Activated naive CD4-positive, alpha-beta T cell treated with anti-CD3 and anti-CD28 coated beads, Interleukin-2, amount 50 U/mL, for 72 hours (primary cell): ENCODE measurements around the gene CHIC1. TPM values are rescaled to one million over a fixed set of nuclear protein-coding genes. Genes with fewer than 3 reads are reported as not detected.
"Not testable (repeated sequence)": the region's sequence is repeated elsewhere in the genome, so short reads cannot be mapped to it uniquely, and the experiment has no call there.

ENCODE experiments used
- ATAC-seq, 2 donors: fragments of 150-1000 bp; cut with Tn5 transposase; 2 replicates each; pipeline ENCODE4 v1.10.0; 2021; ENCODE audit warnings: mild to moderate bottlenecking in 2 of 2, moderate library complexity in 2 of 2
- DNase-seq, 2 donors: peaks; one replicate each; pipeline ENCODE4 v3.0.0; 2021 to 2022; ENCODE audit warnings: low spot score in 2 of 2
- H3K27ac Mint-ChIP-seq, 2 donors: one replicate each; pipeline ENCODE4 v1.8.0; 2022; ENCODE audit warnings: mild to moderate bottlenecking in 2 of 2, mixed read lengths in 2 of 2
- H3K36me3 Mint-ChIP-seq, 2 donors: one replicate each; pipeline ENCODE4 v1.8.0; 2022; ENCODE audit warnings: mixed read lengths in 2 of 2
- H3K9me3 Mint-ChIP-seq, 2 donors: one replicate each; pipeline ENCODE4 v1.8.0; 2022; ENCODE audit warnings: mixed read lengths in 2 of 2
- total RNA-seq, 2 donors: library from RNA; stranded (reverse); gene quantifications; one replicate each; pipeline ENCODE4 v1.2.3, GENCODE V29; 2022

Gene CHIC1
- total RNA-seq, 2 donors from 2014 or later: 3.7 to 4.8 TPM

DNA sequence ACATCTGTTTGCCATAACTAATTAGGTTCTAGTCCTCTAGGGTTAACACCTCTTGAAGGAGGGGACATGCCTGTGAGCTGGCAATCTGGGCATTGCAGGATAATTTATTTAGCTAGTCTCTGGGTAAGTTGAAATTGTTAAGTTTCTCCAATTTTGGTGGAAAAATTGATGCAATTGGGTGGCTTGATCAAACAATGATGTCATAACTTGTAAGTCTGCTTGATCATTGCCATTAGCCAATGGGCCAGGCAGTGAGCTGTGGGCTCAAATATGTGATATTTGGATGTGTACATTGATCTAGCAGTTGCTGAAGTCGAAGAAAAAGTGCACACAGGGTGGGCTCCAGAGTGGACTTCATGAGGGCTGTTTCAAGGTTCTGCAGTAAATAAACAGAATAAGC is 98.3 kb downstream of the CHIC1 start:
- DNase-seq, H3K27ac Mint-ChIP-seq, ATAC-seq: not testable (repeated sequence)
- Mint-ChIP-seq H3K9me3 (peaks cover 5 to 14% of the 10 kb centered on the region in 2 donors), H3K36me3 (peaks cover 23 to 45% of the 10 kb centered on the region in 2 donors)

- peaks cover 21 to 41% of the 10 kb centered on the region in 2 donors for H3K36me3 Mint-ChIP-seq
- no peak for DNase-seq
Measured at GRCh38 chrX:73668779-73669178, 105.8 kb downstream of the CHIC1 start.

DNA sequence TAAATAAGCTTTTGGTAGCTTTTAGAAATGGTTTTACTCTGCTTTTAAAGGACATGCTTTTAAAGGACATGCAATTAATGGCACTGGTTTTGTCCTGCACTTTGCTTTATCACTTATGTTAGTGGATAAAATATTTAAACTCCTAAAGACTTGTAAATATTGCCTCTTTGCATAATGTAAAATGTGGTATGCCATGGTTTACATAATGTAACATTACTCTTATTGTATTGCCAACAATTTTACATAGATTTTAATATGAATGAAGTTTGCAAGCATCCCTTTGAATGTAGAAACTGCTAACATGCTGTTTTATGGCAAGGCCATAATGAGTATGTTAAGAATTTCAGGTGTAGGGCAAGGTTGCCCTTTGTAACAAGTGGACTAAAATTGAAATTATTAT is 118.4 kb downstream of the CHIC1 start:
- Mint-ChIP-seq H3K36me3 (peaks cover 3 to 10% of the 10 kb centered on the region in 2 donors), H3K9me3 (peaks cover 0 to 6% of the 10 kb centered on the region in 2 donors), H3K27ac (no peak overlapping the region)
- DNase-seq (no peak), ATAC-seq (no peak)

More at GRCh38 chrX:73668779-73669178, 105.8 kb downstream of the CHIC1 start:
- peaks cover 11 to 22% of the 10 kb centered on the region in 2 donors for H3K9me3 Mint-ChIP-seq
- no peak for ATAC-seq
- H3K27ac Mint-ChIP-seq: no peak overlapping the region

GRCh38 chrX:73683236-73683859 is 120.4 kb downstream of the CHIC1 start:
- peaks cover 4 to 19% of the 10 kb centered on the region in 2 donors for H3K36me3 Mint-ChIP-seq

DNA sequence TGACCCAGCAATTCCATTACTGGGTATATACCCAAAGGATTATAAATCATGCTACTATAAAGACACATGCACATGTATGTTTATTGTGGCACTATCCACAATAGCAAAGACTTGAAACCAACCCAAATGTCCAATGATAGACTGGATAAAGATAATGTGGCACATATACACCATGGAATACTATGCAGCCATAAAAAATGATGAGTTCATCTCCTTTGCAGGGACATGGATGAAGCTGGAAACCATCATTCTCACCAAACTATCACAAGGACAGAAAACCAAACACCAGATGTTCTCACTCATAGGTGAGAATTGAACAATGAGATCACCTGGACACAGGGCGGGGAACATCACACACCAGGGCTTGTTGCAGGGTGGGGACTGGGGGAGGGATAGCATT is 144.0 kb downstream of the CHIC1 start:
- not testable (repeated sequence) for ATAC-seq, DNase-seq, H3K27ac Mint-ChIP-seq
- H3K9me3 Mint-ChIP-seq: peaks cover 9 to 11% of the 10 kb centered on the region in 2 donors
- peaks cover 8 to 28% of the 10 kb centered on the region in 2 donors for H3K36me3 Mint-ChIP-seq

More at GRCh38 chrX:73683236-73683859, 120.4 kb downstream of the CHIC1 start:
- H3K9me3 Mint-ChIP-seq: peaks cover 4 to 10% of the 10 kb centered on the region in 2 donors
- DNase-seq: no peak
- no peak for ATAC-seq
- no peak overlapping the region for H3K27ac Mint-ChIP-seq

DNA sequence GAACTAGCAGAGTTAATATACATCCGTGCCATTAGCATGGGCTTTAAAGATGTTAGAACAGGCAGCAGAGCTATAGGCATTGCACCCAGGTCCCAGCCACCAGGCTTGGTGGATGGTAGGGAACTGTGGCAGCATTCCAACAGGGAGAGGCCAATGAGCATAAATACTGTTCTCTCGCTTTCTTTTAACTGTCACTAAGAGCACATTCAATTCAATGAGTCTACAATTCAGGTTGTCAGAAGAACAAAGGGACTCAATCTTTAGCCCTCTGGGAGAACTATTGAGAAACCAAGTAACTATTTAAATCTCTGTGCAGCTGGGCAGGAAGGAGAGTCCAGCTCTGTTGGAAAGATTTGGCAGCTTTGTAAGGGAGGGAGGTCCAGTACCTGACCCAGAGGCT is 165.6 kb downstream of the CHIC1 start:
- no peaks in the 10 kb centered on the region for H3K36me3 Mint-ChIP-seq
- ATAC-seq (no peak), DNase-seq (no peak)
- no peaks in the 10 kb centered on the region for H3K9me3 Mint-ChIP-seq
- H3K27ac Mint-ChIP-seq: no peak overlapping the region

Other genes starting within 250 kb of the CHIC1 start
- gene CDX4, start 116.1 kb upstream of the CHIC1 start, total RNA-seq: not detected